Lower leg skin (tissue), 3 donors: ENCODE results near the gene KRTAP10-1.

Experiments
- CTCF ChIP-seq, 3 donors: fragments of 450-650 bp; IDR thresholded peaks; one replicate each; pipeline ENCODE4 v1.5.1; 2016; ENCODE audit warnings: antibody characterized with exemption in 3 of 3, mild to moderate bottlenecking in 3 of 3, moderate library complexity in 2 of 3
- POLR2A ChIP-seq, 2 donors: fragments of 450-650 bp; IDR thresholded peaks; one replicate each; pipeline ENCODE4 v1.6.1; 2016 to 2017; ENCODE audit warnings: antibody characterized with exemption in 2 of 2, mild to moderate bottlenecking in 1 of 2, moderate library complexity in 1 of 2

- no peak for TF ChIP-seq CTCF (IDR thresholded peaks at IDR 0.05)
- no peak for TF ChIP-seq POLR2A (IDR thresholded peaks at IDR 0.05)
Observed at GRCh38 chr21:44534688-44535087, 5.3 kb downstream of the KRTAP10-1 start.
